VCaP (cell line): Measurements from ENCODE around the gene KRT71.
"Not testable (repeated sequence)": the region's sequence is repeated elsewhere in the genome, so short reads cannot be mapped to it uniquely, and the experiment has no call there.

Source experiments
- H3K27ac ChIP-seq: fragments of 450-650 bp; 2 replicates; pipeline ENCODE4 v1.5.1; 2017
- CTCF ChIP-seq: fragments of 450-650 bp; conservative IDR thresholded peaks from 2 replicates; pipeline ENCODE4 v1.5.1; 2017; ENCODE audit warnings: mild to moderate bottlenecking, moderate library complexity

KRT71 gene

GRCh38 chr12:52552681-52553195 is at the start of gene KRT71:
KRT71 (minus strand) TSS chr12:52553145; CDS start chr12:52553077, 68 bp downstream.
- no peak for TF ChIP-seq CTCF

GRCh38 chr12:52602552-52602951 is 49.6 kb upstream of the KRT71 start:
- TF ChIP-seq CTCF: no peak
- no peak overlapping the region for H3K27ac ChIP-seq

More at GRCh38 chr12:52552681-52553195, at the start of gene KRT71:
- H3K27ac ChIP-seq: no peak within 1 kb of the TSS

GRCh38 chr12:52601671-52602070 is 48.7 kb upstream of the KRT71 start:
- TF ChIP-seq CTCF: no peak
- H3K27ac ChIP-seq: no peak overlapping the region

- H3K27ac ChIP-seq: no peak within 1 kb of the TSS
- no peak for TF ChIP-seq CTCF
Measured at GRCh38 chr12:52600941-52601481, 48.1 kb upstream of the KRT71 start, which contains the start of gene KRT72. KRT72 (minus strand) TSS chr12:52601463; CDS start chr12:52601452, 11 bp downstream.

- no peak for TF ChIP-seq CTCF
- no peak overlapping the region for H3K27ac ChIP-seq
Measured at GRCh38 chr12:52600475-52600874, 47.5 kb upstream of the KRT71 start.

GRCh38 chr12:52600071-52600470 is 47.1 kb upstream of the KRT71 start:
- no peak overlapping the region for H3K27ac ChIP-seq
- no peak for TF ChIP-seq CTCF

- no peak for TF ChIP-seq CTCF
- H3K27ac ChIP-seq: no peak overlapping the region
Measured at GRCh38 chr12:52598966-52599365, 46.0 kb upstream of the KRT71 start.

GRCh38 chr12:52594237-52594636 is 41.3 kb upstream of the KRT71 start:
- H3K27ac ChIP-seq: not testable (repeated sequence)
